HCT116 (cell line): Measurements from ENCODE around the gene FOXR1. TPM values are rescaled to one million over a fixed set of nuclear protein-coding genes. Genes with fewer than 3 reads are reported as not detected.

Experiments used
- ATAC-seq: fragments of 200-7000 bp; cut with Tn5 transposase; 2 replicates; pipeline ENCODE4 v1.9.1; 2020; ENCODE audit warnings: mild to moderate bottlenecking, moderate library complexity
- BruUV-seq: library from RNA; stranded (reverse); fragments of 400-500 nt; replicated peaks from 2 replicates; lab custom pipeline; 2021; lab: Mats Ljungman, UMichigan
- CTCF ChIA-PET: fragments of 300-600 bp; sonication (Branson Sonifier 250); formaldehyde crosslinking; loops from one replicate; lab custom pipeline; 2021; ENCODE audit warnings: antibody characterized with exemption; lab: Charles Lee
- POLR2A ChIA-PET: fragments of 300-600, 350-600 bp; sonication (Branson Sonifier 250); formaldehyde crosslinking; loops from one replicate; lab custom pipeline; 2021; ENCODE audit warnings: antibody characterized with exemption; lab: Charles Lee
- RAD21 ChIA-PET, 2 experiments: fragments of 300-600 bp; sonication (Branson Sonifier 250); formaldehyde crosslinking; loops; one replicate each; lab custom pipeline; 2023; ENCODE audit warnings: low total read pairs in 2 of 2; ENCODE audit not compliant: uncharacterized antibody in 2 of 2, unreplicated experiment in 2 of 2, low non-redundant PET in 1 of 2; lab: Charles Lee
- DNase-seq: peaks from one replicate; pipeline ENCODE4 v3.0.0-alpha.2; 2010; ENCODE audit warnings: low read depth, low spot score
- H2AFZ ChIP-seq: fragments of 200-600 bp; shearing (Covaris generic), sonication (generic); 2 replicates; pipeline ENCODE4 v1.6.1; 2017; ENCODE audit warnings: low read depth, mixed run types, mixed read lengths, antibody characterized with exemption, low read length; ENCODE audit not compliant: poor library complexity, severe bottlenecking
- H3K27ac ChIP-seq: 2 replicates; pipeline ENCODE4 v1.5.1; 2012; ENCODE audit warnings: low read depth, low read length
- H3K27me3 ChIP-seq: fragments of 200-600 bp; sonication (generic); 2 replicates; pipeline ENCODE4 v1.6.1; 2016; ENCODE audit warnings: mixed run types, low read length, mixed read lengths; ENCODE audit not compliant: insufficient read depth
- H3K36me3 ChIP-seq, 2 experiments: fragments of 200-500 bp in 1 of 2; fragments of 200-600 bp in 1 of 2; sonication (Bioruptor generic) in 1 of 2; sonication (generic) in 1 of 2; 2 replicates each; pipeline versions ENCODE4 v1.5.1 to v1.6.1; 2014 to 2016; ENCODE audit warnings: low read length in 2 of 2, inconsistent platforms in 1 of 2, mixed read lengths in 1 of 2, mixed run types in 1 of 2; ENCODE audit not compliant: insufficient read depth in 2 of 2, control insufficient read depth in 1 of 2
- H3K4me1 ChIP-seq, 2 experiments: fragments of 200-600 bp in 1 of 2; sonication (generic) in 1 of 2; 2 replicates each; pipeline versions ENCODE4 v1.5.1 to v1.6.1; 2012 to 2017; ENCODE audit warnings: low read length in 2 of 2, inconsistent platforms in 1 of 2, mild to moderate bottlenecking in 1 of 2, mixed read lengths in 1 of 2, mixed run types in 1 of 2, moderate library complexity in 1 of 2; ENCODE audit not compliant: insufficient read depth in 2 of 2, control insufficient read depth in 1 of 2
- H3K4me2 ChIP-seq: fragments of 200-600 bp; sonication (generic); 2 replicates; pipeline ENCODE4 v1.6.1; 2017; ENCODE audit warnings: mixed run types, low read length, mixed read lengths
- H3K4me3 ChIP-seq, 2 experiments: fragments of 200-600 bp in 1 of 2; sonication (generic) in 1 of 2; replicated peaks in 1 of 2; 2 replicates each; pipeline ENCODE4 v1.5.1; 2011 to 2016; ENCODE audit warnings: low read length in 2 of 2, control low read depth in 1 of 2, low read depth in 1 of 2, mild to moderate bottlenecking in 1 of 2, mixed read lengths in 1 of 2, mixed run types in 1 of 2
- H3K79me2 ChIP-seq: fragments of 200-600 bp; sonication (generic); 2 replicates; pipeline ENCODE4 v1.6.1; 2017; ENCODE audit warnings: mild to moderate bottlenecking, mixed run types, low read length, moderate library complexity, mixed read lengths; ENCODE audit not compliant: insufficient read depth
- H3K9ac ChIP-seq: fragments of 200-600 bp; sonication (generic); 2 replicates; pipeline ENCODE4 v1.6.1; 2016; ENCODE audit warnings: low read length, mixed read lengths
- H3K9me2 ChIP-seq: fragments of 200-600 bp; sonication (generic), shearing (Covaris generic); 2 replicates; pipeline ENCODE4 v1.6.1; 2017; ENCODE audit warnings: mixed run types, mild to moderate bottlenecking, moderate library complexity; ENCODE audit not compliant: insufficient read depth
- H3K9me3 ChIP-seq, 2 experiments: fragments of 200-500 bp in 1 of 2; fragments of 200-600 bp in 1 of 2; sonication (Bioruptor generic) in 1 of 2; sonication (generic) in 1 of 2; 2 replicates each; pipeline ENCODE4 v1.6.1; 2014 to 2017; ENCODE audit warnings: low read length in 2 of 2, mixed read lengths in 2 of 2, inconsistent platforms in 1 of 2, low read depth in 1 of 2, mild to moderate bottlenecking in 1 of 2, mixed run types in 1 of 2, moderate library complexity in 1 of 2; ENCODE audit not compliant: control insufficient read depth in 1 of 2, insufficient read depth in 1 of 2
- H4K20me1 ChIP-seq: fragments of 200-600 bp; sonication (generic), shearing (Covaris generic); 2 replicates; pipeline ENCODE4 v1.6.1; 2017; ENCODE audit warnings: mixed run types, mild to moderate bottlenecking, moderate library complexity; ENCODE audit not compliant: insufficient read depth
- CBX3 ChIP-seq: IDR thresholded peaks from 2 replicates; pipeline ENCODE4 v1.6.1; 2012; ENCODE audit warnings: low read depth
- EGR1 ChIP-seq: IDR thresholded peaks from 2 replicates; pipeline ENCODE4 v1.6.1; 2012; ENCODE audit warnings: low read depth
- ELF1 ChIP-seq: IDR thresholded peaks from 2 replicates; pipeline ENCODE4 v1.6.1; 2012; ENCODE audit warnings: low read depth, borderline replicate concordance
- FOSL1 ChIP-seq: IDR thresholded peaks from 2 replicates; pipeline ENCODE4 v1.6.1; 2012; ENCODE audit warnings: low read depth
- POLR2A ChIP-seq: IDR thresholded peaks from 2 replicates; pipeline ENCODE4 v1.7.0; 2011; ENCODE audit warnings: borderline replicate concordance; ENCODE audit not compliant: insufficient read depth, insufficient read length; ENCODE audit errors: extremely low read depth
- RAD21 ChIP-seq: IDR thresholded peaks from 2 replicates; pipeline ENCODE4 v1.6.1; 2012; ENCODE audit warnings: low read depth, mild to moderate bottlenecking
- SP1 ChIP-seq: IDR thresholded peaks from 2 replicates; pipeline ENCODE4 v1.6.1; 2012; ENCODE audit warnings: low read depth
- SRF ChIP-seq: IDR thresholded peaks from 2 replicates; pipeline ENCODE4 v1.6.1; 2012; ENCODE audit warnings: low read depth
- TCF7L2 ChIP-seq: IDR thresholded peaks from 2 replicates; pipeline ENCODE4 v1.7.0; 2011; ENCODE audit warnings: borderline replicate concordance, inconsistent platforms; ENCODE audit not compliant: insufficient read depth, insufficient read length; ENCODE audit errors: extremely low read depth
- YY1 ChIP-seq: IDR thresholded peaks from 2 replicates; pipeline ENCODE4 v1.6.1; 2011; ENCODE audit warnings: low read length, low read depth, moderate library complexity, mild to moderate bottlenecking; ENCODE audit not compliant: insufficient replicate concordance; ENCODE audit errors: extremely low read depth
- intact Hi-C: fragments of 100-400 bp; cut with micrococcal nuclease; formaldehyde crosslinking; loops from 2 replicates; pipeline ENCODE4 v1.10.0; 2022
- total RNA-seq: library from RNA; stranded (reverse); gene quantifications from one replicate; pipeline ENCODE4 v1.2.1, GENCODE V29; 2021; ENCODE audit not compliant: unreplicated experiment
- TF ChIP-seq, protein P1 (sequence below): IDR thresholded peaks from 2 replicates; pipeline ENCODE4 v1.6.1; 2012
- TF ChIP-seq, protein P2 (sequence below), 3 experiments: fragments of 200-600 bp in 1 of 3; sonication (generic) in 1 of 3; IDR thresholded peaks in 2 of 3; conservative IDR thresholded peaks in 1 of 3; 2 replicates each; pipeline ENCODE4 v1.5.1; 2012 to 2017; ENCODE audit warnings: low read depth in 2 of 3, low read length in 2 of 3, antibody characterized with exemption in 1 of 3, borderline replicate concordance in 1 of 3, control low read depth in 1 of 3, mild to moderate bottlenecking in 1 of 3, mixed read lengths in 1 of 3, mixed run types in 1 of 3, moderate library complexity in 1 of 3; ENCODE audit not compliant: insufficient read depth in 1 of 3
- TF ChIP-seq, protein P3 (sequence below): IDR thresholded peaks from 2 replicates; pipeline ENCODE4 v1.6.1; 2012
- TF ChIP-seq, protein P4 (sequence below): IDR thresholded peaks from 2 replicates; pipeline ENCODE4 v1.6.1; 2012; ENCODE audit warnings: low read depth

The FOXR1 gene
- total RNA-seq, 1 experiment from 2014 or later: not detected

DNA sequence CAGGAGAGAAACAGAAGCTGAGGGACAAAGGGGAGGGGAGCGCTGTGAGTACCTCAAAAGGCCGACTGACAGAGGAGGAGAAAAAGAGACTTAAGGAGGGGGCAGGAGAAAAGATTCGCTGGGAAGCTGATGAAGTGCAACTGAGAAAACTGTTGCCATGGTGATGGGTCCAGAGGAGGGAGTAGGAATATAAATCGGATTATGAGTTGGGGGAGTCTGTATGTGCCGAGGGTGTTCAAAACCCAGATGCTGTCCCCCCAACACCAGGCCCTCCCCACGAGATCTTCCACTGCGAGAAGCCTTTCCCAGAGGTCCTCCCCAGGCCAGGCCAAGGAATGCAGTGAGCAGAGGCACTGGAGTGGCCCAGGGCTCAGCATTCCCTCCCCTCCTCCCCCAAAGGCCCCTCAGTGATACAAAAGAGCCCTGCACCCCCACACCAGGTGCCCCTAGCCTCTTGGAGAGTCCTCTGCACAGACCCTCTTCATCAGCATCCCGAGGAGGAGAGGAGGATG lies 32.1 kb upstream of the FOXR1 start:
- TF ChIP-seq ELF1 (no peak), SRF (no peak), POLR2A (no peak), EGR1 (no peak), RAD21 (no peak), CBX3 (no peak), TCF7L2 (no peak), SP1 (no peak), YY1 (no peak), FOSL1 (no peak)
- TF ChIP-seq, protein P1, sequence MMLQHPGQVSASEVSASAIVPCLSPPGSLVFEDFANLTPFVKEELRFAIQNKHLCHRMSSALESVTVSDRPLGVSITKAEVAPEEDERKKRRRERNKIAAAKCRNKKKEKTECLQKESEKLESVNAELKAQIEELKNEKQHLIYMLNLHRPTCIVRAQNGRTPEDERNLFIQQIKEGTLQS: no peak
- TF ChIP-seq, protein P2, sequence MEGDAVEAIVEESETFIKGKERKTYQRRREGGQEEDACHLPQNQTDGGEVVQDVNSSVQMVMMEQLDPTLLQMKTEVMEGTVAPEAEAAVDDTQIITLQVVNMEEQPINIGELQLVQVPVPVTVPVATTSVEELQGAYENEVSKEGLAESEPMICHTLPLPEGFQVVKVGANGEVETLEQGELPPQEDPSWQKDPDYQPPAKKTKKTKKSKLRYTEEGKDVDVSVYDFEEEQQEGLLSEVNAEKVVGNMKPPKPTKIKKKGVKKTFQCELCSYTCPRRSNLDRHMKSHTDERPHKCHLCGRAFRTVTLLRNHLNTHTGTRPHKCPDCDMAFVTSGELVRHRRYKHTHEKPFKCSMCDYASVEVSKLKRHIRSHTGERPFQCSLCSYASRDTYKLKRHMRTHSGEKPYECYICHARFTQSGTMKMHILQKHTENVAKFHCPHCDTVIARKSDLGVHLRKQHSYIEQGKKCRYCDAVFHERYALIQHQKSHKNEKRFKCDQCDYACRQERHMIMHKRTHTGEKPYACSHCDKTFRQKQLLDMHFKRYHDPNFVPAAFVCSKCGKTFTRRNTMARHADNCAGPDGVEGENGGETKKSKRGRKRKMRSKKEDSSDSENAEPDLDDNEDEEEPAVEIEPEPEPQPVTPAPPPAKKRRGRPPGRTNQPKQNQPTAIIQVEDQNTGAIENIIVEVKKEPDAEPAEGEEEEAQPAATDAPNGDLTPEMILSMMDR (IDR thresholded peaks at IDR 0.05 in 2 of 3, conservative IDR thresholded peaks at IDR 0.05 in 1 of 3; ENCODE audit: borderline replicate concordance in 1 of 3, insufficient read depth in 1 of 3, low read depth in 2 of 3, low read length in 2 of 3): no peak
- TF ChIP-seq, protein P3, sequence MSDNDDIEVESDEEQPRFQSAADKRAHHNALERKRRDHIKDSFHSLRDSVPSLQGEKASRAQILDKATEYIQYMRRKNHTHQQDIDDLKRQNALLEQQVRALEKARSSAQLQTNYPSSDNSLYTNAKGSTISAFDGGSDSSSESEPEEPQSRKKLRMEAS: no peak
- TF ChIP-seq, protein P4, sequence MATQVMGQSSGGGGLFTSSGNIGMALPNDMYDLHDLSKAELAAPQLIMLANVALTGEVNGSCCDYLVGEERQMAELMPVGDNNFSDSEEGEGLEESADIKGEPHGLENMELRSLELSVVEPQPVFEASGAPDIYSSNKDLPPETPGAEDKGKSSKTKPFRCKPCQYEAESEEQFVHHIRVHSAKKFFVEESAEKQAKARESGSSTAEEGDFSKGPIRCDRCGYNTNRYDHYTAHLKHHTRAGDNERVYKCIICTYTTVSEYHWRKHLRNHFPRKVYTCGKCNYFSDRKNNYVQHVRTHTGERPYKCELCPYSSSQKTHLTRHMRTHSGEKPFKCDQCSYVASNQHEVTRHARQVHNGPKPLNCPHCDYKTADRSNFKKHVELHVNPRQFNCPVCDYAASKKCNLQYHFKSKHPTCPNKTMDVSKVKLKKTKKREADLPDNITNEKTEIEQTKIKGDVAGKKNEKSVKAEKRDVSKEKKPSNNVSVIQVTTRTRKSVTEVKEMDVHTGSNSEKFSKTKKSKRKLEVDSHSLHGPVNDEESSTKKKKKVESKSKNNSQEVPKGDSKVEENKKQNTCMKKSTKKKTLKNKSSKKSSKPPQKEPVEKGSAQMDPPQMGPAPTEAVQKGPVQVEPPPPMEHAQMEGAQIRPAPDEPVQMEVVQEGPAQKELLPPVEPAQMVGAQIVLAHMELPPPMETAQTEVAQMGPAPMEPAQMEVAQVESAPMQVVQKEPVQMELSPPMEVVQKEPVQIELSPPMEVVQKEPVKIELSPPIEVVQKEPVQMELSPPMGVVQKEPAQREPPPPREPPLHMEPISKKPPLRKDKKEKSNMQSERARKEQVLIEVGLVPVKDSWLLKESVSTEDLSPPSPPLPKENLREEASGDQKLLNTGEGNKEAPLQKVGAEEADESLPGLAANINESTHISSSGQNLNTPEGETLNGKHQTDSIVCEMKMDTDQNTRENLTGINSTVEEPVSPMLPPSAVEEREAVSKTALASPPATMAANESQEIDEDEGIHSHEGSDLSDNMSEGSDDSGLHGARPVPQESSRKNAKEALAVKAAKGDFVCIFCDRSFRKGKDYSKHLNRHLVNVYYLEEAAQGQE: no peak
- TF ChIP-seq, all 23 proteins: peak for 0
- Histone ChIP-seq H3K4me2 (peak overlapping the region; percentile 52), H4K20me1 (no peaks in the 10 kb centered on the region), H3K9me3 (no peaks in the 10 kb centered on the region), H3K9ac (no peak overlapping the region), H3K79me2 (no peaks in the 10 kb centered on the region), H3K27ac (no peak overlapping the region), H3K4me1 (peaks cover 19 to 29% of the 10 kb centered on the region in 2 experiments), H3K36me3 (no peaks in the 10 kb centered on the region), H3K27me3 (no peaks in the 10 kb centered on the region), H3K4me3 (no peak overlapping the region), H2AFZ (no peak overlapping the region), H3K9me2 (no peaks in the 10 kb centered on the region)
- intact Hi-C loops: no loop called here
- ChIA-PET POLR2A (interaction anchor here (1.2 kb wide), 1 partner anchor 30 kb away, joined by 3 read pairs; no protein-coding TSS in a partner anchor), CTCF (interaction anchor here (0.9 to 1.0 kb wide), 2 partner anchors 9 to 31 kb away, joined by 3 to 4 read pairs; no protein-coding TSS in a partner anchor), RAD21 (no interaction called here)
- no peak for DNase-seq
- BruUV-seq: no TSS peak
- no peak for ATAC-seq
